HEK293 (cell line): ENCODE data around the gene PDCD4.

Source experiments
- ZNF175 ChIP-seq: fragments of 450-650 bp; formaldehyde crosslinking; IDR thresholded peaks from 2 replicates; pipeline ENCODE4 v1.5.1; 2016; ENCODE audit warnings: missing biosample characterization, missing genetic modification characterization
- ZNF561 ChIP-seq: fragments of 450-650 bp; IDR thresholded peaks from 2 replicates; pipeline ENCODE4 v1.5.1; 2018; ENCODE audit warnings: missing biosample characterization, missing genetic modification characterization, borderline replicate concordance
- TF ChIP-seq, protein P1 (sequence below): fragments of 450-650 bp; IDR thresholded peaks from 2 replicates; pipeline ENCODE4 v1.5.1; 2018; ENCODE audit warnings: missing biosample characterization, mild to moderate bottlenecking, missing genetic modification characterization
- TF ChIP-seq, protein P2 (sequence below): fragments of 450-650 bp; formaldehyde crosslinking; IDR thresholded peaks from 2 replicates; pipeline ENCODE4 v1.5.1; 2016; ENCODE audit warnings: missing biosample characterization, missing genetic modification characterization, low read depth
- TF ChIP-seq, protein P3 (sequence below): fragments of 450-650 bp; formaldehyde crosslinking; IDR thresholded peaks from 2 replicates; pipeline ENCODE4; 2016; ENCODE audit warnings: missing biosample characterization, missing genetic modification characterization
- TF ChIP-seq, protein P4 (sequence below): IDR thresholded peaks from 2 replicates; pipeline ENCODE4 v1.6.1; 2011; ENCODE audit warnings: mild to moderate bottlenecking, low read depth, low read length, borderline replicate concordance

- TF ChIP-seq, protein P1, sequence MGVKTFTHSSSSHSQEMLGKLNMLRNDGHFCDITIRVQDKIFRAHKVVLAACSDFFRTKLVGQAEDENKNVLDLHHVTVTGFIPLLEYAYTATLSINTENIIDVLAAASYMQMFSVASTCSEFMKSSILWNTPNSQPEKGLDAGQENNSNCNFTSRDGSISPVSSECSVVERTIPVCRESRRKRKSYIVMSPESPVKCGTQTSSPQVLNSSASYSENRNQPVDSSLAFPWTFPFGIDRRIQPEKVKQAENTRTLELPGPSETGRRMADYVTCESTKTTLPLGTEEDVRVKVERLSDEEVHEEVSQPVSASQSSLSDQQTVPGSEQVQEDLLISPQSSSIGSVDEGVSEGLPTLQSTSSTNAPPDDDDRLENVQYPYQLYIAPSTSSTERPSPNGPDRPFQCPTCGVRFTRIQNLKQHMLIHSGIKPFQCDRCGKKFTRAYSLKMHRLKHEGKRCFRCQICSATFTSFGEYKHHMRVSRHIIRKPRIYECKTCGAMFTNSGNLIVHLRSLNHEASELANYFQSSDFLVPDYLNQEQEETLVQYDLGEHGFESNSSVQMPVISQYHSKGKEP (tag by site-specific recombination): no peak
- TF ChIP-seq, protein P2, sequence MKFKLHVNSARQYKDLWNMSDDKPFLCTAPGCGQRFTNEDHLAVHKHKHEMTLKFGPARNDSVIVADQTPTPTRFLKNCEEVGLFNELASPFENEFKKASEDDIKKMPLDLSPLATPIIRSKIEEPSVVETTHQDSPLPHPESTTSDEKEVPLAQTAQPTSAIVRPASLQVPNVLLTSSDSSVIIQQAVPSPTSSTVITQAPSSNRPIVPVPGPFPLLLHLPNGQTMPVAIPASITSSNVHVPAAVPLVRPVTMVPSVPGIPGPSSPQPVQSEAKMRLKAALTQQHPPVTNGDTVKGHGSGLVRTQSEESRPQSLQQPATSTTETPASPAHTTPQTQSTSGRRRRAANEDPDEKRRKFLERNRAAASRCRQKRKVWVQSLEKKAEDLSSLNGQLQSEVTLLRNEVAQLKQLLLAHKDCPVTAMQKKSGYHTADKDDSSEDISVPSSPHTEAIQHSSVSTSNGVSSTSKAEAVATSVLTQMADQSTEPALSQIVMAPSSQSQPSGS (tag by site-specific recombination): no peak
- TF ChIP-seq ZNF175 (tag by site-specific recombination) (no peak), ZNF561 (tag by site-specific recombination) (no peak)
- TF ChIP-seq, protein P3, sequence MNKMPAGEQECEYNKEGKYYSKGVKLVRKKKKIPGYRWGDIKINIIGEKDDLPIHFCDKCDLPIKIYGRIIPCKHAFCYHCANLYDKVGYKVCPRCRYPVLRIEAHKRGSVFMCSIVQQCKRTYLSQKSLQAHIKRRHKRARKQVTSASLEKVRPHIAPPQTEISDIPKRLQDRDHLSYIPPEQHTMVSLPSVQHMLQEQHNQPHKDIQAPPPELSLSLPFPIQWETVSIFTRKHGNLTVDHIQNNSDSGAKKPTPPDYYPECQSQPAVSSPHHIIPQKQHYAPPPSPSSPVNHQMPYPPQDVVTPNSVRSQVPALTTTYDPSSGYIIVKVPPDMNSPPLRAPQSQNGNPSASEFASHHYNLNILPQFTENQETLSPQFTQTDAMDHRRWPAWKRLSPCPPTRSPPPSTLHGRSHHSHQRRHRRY (tag by site-specific recombination): no peak
- TF ChIP-seq, protein P4, sequence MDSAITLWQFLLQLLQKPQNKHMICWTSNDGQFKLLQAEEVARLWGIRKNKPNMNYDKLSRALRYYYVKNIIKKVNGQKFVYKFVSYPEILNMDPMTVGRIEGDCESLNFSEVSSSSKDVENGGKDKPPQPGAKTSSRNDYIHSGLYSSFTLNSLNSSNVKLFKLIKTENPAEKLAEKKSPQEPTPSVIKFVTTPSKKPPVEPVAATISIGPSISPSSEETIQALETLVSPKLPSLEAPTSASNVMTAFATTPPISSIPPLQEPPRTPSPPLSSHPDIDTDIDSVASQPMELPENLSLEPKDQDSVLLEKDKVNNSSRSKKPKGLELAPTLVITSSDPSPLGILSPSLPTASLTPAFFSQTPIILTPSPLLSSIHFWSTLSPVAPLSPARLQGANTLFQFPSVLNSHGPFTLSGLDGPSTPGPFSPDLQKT: no peak
These were observed 48.9 kb upstream of the PDCD4 start for GRCh38 chr10:110822712-110823311.
